GM10248 (cell line): Measurements from ENCODE around the gene SH2D2A.
A peak's percentile ranks its signal among the peaks of the same experiment; 100 is the strongest.

Source experiments
- CTCF ChIA-PET: fragments of 300-600 bp; sonication (Branson Sonifier 250); formaldehyde crosslinking; extraction: SDS; loops from one replicate; lab custom pipeline; 2021; ENCODE audit warnings: antibody characterized with exemption; lab: Yijun Ruan, JAX
- POLR2A ChIA-PET: fragments of 350-650 bp; sonication (Branson Sonifier 250); formaldehyde crosslinking; extraction: SDS; loops from one replicate; lab custom pipeline; 2020; ENCODE audit warnings: antibody characterized with exemption; lab: Yijun Ruan, JAX
- DNase-seq: peaks from one replicate; pipeline ENCODE4 v3.0.0; 2012; ENCODE audit errors: extremely low spot score
- CTCF ChIP-seq: IDR thresholded peaks from 2 replicates; pipeline ENCODE4 v1.5.1; 2012; ENCODE audit warnings: mild to moderate bottlenecking, low read depth; ENCODE audit errors: extremely low read depth, missing control alignments, control extremely low read depth

SH2D2A gene

GRCh38 chr1:156804026-156804425 is 12.6 kb downstream of the SH2D2A start:
- DNase-seq: no peak
- ChIA-PET POLR2A (no interaction called here), CTCF (interaction anchor here (1.7 to 10.3 kb wide), 4 partner anchors 10 to 78 kb away, joined by 4 to 131 read pairs (median 11); partner anchors contain the start of genes INSRR and NTRK1)
- no peak for TF ChIP-seq CTCF

- no peak for DNase-seq
- CTCF ChIA-PET: interaction anchor here (1.3 to 10.3 kb wide), 6 partner anchors 8 to 88 kb away, joined by 4 to 131 read pairs (median 10); partner anchors contain the start of genes INSRR, NTRK1 and SH2D2A
Observed at GRCh38 chr1:156803086-156803851, 13.4 kb downstream of the SH2D2A start.

GRCh38 chr1:156802421-156802935 is 14.2 kb downstream of the SH2D2A start:
- no peak for TF ChIP-seq CTCF
- POLR2A ChIA-PET: no interaction called here
- CTCF ChIA-PET: interaction anchor here (1.3 to 10.3 kb wide), 6 partner anchors 9 to 88 kb away, joined by 4 to 131 read pairs (median 8); partner anchors contain the start of genes INSRR, NTRK1 and SH2D2A
- DNase-seq: no peak

More at GRCh38 chr1:156803086-156803851, 13.4 kb downstream of the SH2D2A start:
- POLR2A ChIA-PET: no interaction called here
- no peak for TF ChIP-seq CTCF

- ChIA-PET POLR2A (interaction anchor here (0.7 kb wide), 1 partner anchor 207 kb away, joined by 3 read pairs; no protein-coding TSS in a partner anchor), CTCF (interaction anchor here (1.3 to 10.3 kb wide), 7 partner anchors 10 to 112 kb away, joined by 3 to 131 read pairs (median 8); partner anchors contain the start of genes INSRR, NTRK1 and SH2D2A)
- no peak for DNase-seq
- no peak for TF ChIP-seq CTCF
Observed at GRCh38 chr1:156801409-156802121, 15.1 kb downstream of the SH2D2A start.

GRCh38 chr1:156797212-156797871 is 19.3 kb downstream of the SH2D2A start:
- TF ChIP-seq CTCF: peak; percentile 73
- DNase-seq: peak; percentile 60
- POLR2A ChIA-PET: no interaction called here
- CTCF ChIA-PET: interaction anchor here (0.7 to 10.3 kb wide), 20 partner anchors 8 to 283 kb away, joined by 3 to 131 read pairs (median 4); partner anchors contain the start of genes INSRR, ISG20L2, METTL25B and NTRK1
